MM.1S (cell line): Measurements from ENCODE around the gene ZNF778.
"Not testable (repeated sequence)": the region's sequence is repeated elsewhere in the genome, so short reads cannot be mapped to it uniquely, and the experiment has no call there.

ENCODE experiments used
- DNase-seq: peaks from one replicate; pipeline ENCODE4 v3.0.0-alpha.2; 2015
- H2AFZ ChIP-seq: fragments of 300-600 bp; sonication (generic); 2 replicates; pipeline ENCODE4 v1.6.0; 2016; ENCODE audit warnings: antibody characterized with exemption, low read length
- H3F3A ChIP-seq: fragments of 300-600 bp; sonication (generic); 2 replicates; pipeline ENCODE4 v1.6.1; 2016; ENCODE audit warnings: mild to moderate bottlenecking, antibody characterized with exemption, low read length, moderate library complexity, mixed read lengths; ENCODE audit not compliant: insufficient read depth
- H3K27ac ChIP-seq: fragments of 300-600 bp; sonication (generic); 2 replicates; pipeline ENCODE4 v1.5.1; 2016; ENCODE audit warnings: mild to moderate bottlenecking, low read length
- H3K27me3 ChIP-seq: fragments of 300-600 bp; sonication (generic); replicated peaks from 2 replicates; pipeline ENCODE4 v1.6.0; 2016; ENCODE audit warnings: low read length; ENCODE audit not compliant: insufficient read depth
- H3K36me3 ChIP-seq: fragments of 300-600 bp; sonication (generic); replicated peaks from 2 replicates; pipeline ENCODE4 v1.6.1; 2016; ENCODE audit warnings: mild to moderate bottlenecking, low read length, mixed read lengths; ENCODE audit not compliant: insufficient read depth
- H3K4me1 ChIP-seq: fragments of 300-600 bp; sonication (generic); 2 replicates; pipeline ENCODE4 v1.6.1; 2016; ENCODE audit warnings: low read length, mixed read lengths
- H3K4me2 ChIP-seq: fragments of 300-600 bp; sonication (generic); 2 replicates; pipeline ENCODE4 v1.6.0; 2016; ENCODE audit warnings: low read depth, low read length
- H3K4me3 ChIP-seq: fragments of 300-600 bp; sonication (generic); 2 replicates; pipeline ENCODE4 v1.5.1; 2016; ENCODE audit warnings: low read length, mixed read lengths
- H3K79me2 ChIP-seq: fragments of 300-600 bp; sonication (generic); 2 replicates; pipeline ENCODE4 v1.6.1; 2016; ENCODE audit warnings: mixed run types, low read length, mixed read lengths
- H3K9ac ChIP-seq: fragments of 300-600 bp; sonication (generic); 2 replicates; pipeline ENCODE4 v1.6.1; 2016; ENCODE audit warnings: low read length, mixed read lengths
- H3K9me2 ChIP-seq: fragments of 300-600 bp; sonication (generic); replicated peaks from 2 replicates; pipeline ENCODE4 v1.6.1; 2016; ENCODE audit warnings: mild to moderate bottlenecking, low read length, mixed read lengths; ENCODE audit not compliant: insufficient read depth
- H3K9me3 ChIP-seq: fragments of 300-600 bp; sonication (generic); replicated peaks from 2 replicates; pipeline ENCODE4 v1.6.1; 2016; ENCODE audit warnings: mild to moderate bottlenecking, low read length, mixed read lengths; ENCODE audit not compliant: insufficient read depth
- H4K20me1 ChIP-seq: fragments of 300-600 bp; sonication (generic); 2 replicates; pipeline ENCODE4 v1.6.1; 2016; ENCODE audit warnings: mild to moderate bottlenecking, low read length, moderate library complexity, mixed read lengths; ENCODE audit not compliant: insufficient read depth
- CTCF ChIP-seq: fragments of 300-600 bp; sonication (generic); IDR thresholded peaks from 2 replicates; pipeline ENCODE4 v1.5.1; 2016; ENCODE audit warnings: antibody characterized with exemption, low read length, mixed read lengths
- EZH2 ChIP-seq: fragments of 300-600 bp; sonication (generic); optimal IDR thresholded peaks from 2 replicates; pipeline ENCODE3; 2017; ENCODE audit warnings: low read depth, mild to moderate bottlenecking, antibody characterized with exemption, low read length, mixed read lengths
- EZH2phosphoT487 ChIP-seq: fragments of 300-600 bp; sonication (generic); IDR thresholded peaks from 2 replicates; pipeline ENCODE4 v1.6.1; 2018; ENCODE audit warnings: antibody characterized with exemption, low read length

Gene ZNF778

GRCh38 chr16:89246383-89246902 is 28.9 kb downstream of the ZNF778 start:
- Histone ChIP-seq H3K9me3 (no peaks in the 10 kb centered on the region), H3K27ac (no peak overlapping the region), H2AFZ (no peak overlapping the region), H3F3A (no peaks in the 10 kb centered on the region), H3K4me1 (no peaks in the 10 kb centered on the region), H4K20me1 (no peaks in the 10 kb centered on the region), H3K36me3 (no peaks in the 10 kb centered on the region), H3K9me2 (no peaks in the 10 kb centered on the region), H3K9ac (no peak overlapping the region), H3K4me2 (no peak overlapping the region), H3K4me3 (no peak overlapping the region), H3K27me3 (no peaks in the 10 kb centered on the region), H3K79me2 (no peaks in the 10 kb centered on the region)
- DNase-seq = no peak
- TF ChIP-seq EZH2 = no peak
- no peak for TF ChIP-seq CTCF
- TF ChIP-seq EZH2phosphoT487 = no peak

- Histone ChIP-seq H3K9me3 (no peaks in the 10 kb centered on the region), H3K79me2 (no peaks in the 10 kb centered on the region), H2AFZ (no peak overlapping the region), H3F3A (no peaks in the 10 kb centered on the region), H3K27ac (no peak overlapping the region), H3K9me2 (no peaks in the 10 kb centered on the region), H4K20me1 (no peaks in the 10 kb centered on the region), H3K36me3 (no peaks in the 10 kb centered on the region), H3K4me3 (no peak overlapping the region), H3K4me1 (no peaks in the 10 kb centered on the region), H3K27me3 (no peaks in the 10 kb centered on the region), H3K4me2 (no peak overlapping the region), H3K9ac (no peak overlapping the region)
- TF ChIP-seq CTCF (no peak), EZH2phosphoT487 (no peak), EZH2 (no peak)
- DNase-seq = no peak
These were observed 29.6 kb downstream of the ZNF778 start for GRCh38 chr16:89246903-89247733.

GRCh38 chr16:89247734-89248075 is 30.2 kb downstream of the ZNF778 start:
- not testable (repeated sequence) for H2AFZ ChIP-seq, H3K9me2 ChIP-seq, H3K27me3 ChIP-seq, H3K27ac ChIP-seq, H4K20me1 ChIP-seq, H3K4me3 ChIP-seq, H3F3A ChIP-seq, H3K4me1 ChIP-seq, DNase-seq, H3K4me2 ChIP-seq, H3K79me2 ChIP-seq, H3K9ac ChIP-seq, H3K36me3 ChIP-seq, H3K9me3 ChIP-seq
